Liver (tissue), 9 donors: Measurements from ENCODE around the gene CTNNAL1. TPM values are rescaled to one million over a fixed set of nuclear protein-coding genes. Genes with fewer than 3 reads are reported as not detected.
"Not testable (repeated sequence)": the region's sequence is repeated elsewhere in the genome, so short reads cannot be mapped to it uniquely, and the experiment has no call there.

Experiments used
- DNase-seq: peaks from one replicate; pipeline ENCODE4 v3.0.0-alpha.2; 2017; ENCODE audit warnings: low spot score
- H3K27ac ChIP-seq, 2 donors: one replicate each; pipeline ENCODE4 v1.7.0; 2013; ENCODE audit warnings: inconsistent platforms in 2 of 2, low read length in 2 of 2, control low read depth in 1 of 2, low read depth in 1 of 2, mild to moderate bottlenecking in 1 of 2
- H3K27me3 ChIP-seq, 4 donors: one replicate each; pipeline versions ENCODE4 v1.6.1 to v1.7.0; 2013; ENCODE audit warnings: low read length in 3 of 4, inconsistent platforms in 1 of 4, mild to moderate bottlenecking in 1 of 4, moderate library complexity in 1 of 4; ENCODE audit not compliant: control insufficient read depth in 4 of 4, insufficient read depth in 4 of 4
- H3K36me3 ChIP-seq, 4 donors: one replicate each; pipeline versions ENCODE4 v1.6.1 to v1.7.0; 2013; ENCODE audit warnings: low read length in 3 of 4, mild to moderate bottlenecking in 3 of 4, low read depth in 1 of 4, moderate library complexity in 1 of 4; ENCODE audit not compliant: control insufficient read depth in 4 of 4, insufficient read depth in 3 of 4
- H3K4me1 ChIP-seq, 4 donors: one replicate each; pipeline versions ENCODE4 v1.6.1 to v1.7.0; 2013; ENCODE audit warnings: low read length in 3 of 4, mild to moderate bottlenecking in 3 of 4, moderate library complexity in 1 of 4; ENCODE audit not compliant: control insufficient read depth in 4 of 4, insufficient read depth in 4 of 4
- H3K4me3 ChIP-seq, 3 donors: one replicate each; pipeline versions ENCODE4 v1.6.1 to v1.7.0; 2013; ENCODE audit warnings: low read length in 3 of 3, control low read depth in 1 of 3, low read depth in 1 of 3, mild to moderate bottlenecking in 1 of 3
- H3K9ac ChIP-seq, 2 donors: one replicate each; pipeline ENCODE4 v1.7.0; 2013; ENCODE audit warnings: low read length in 2 of 2, mild to moderate bottlenecking in 2 of 2, moderate library complexity in 2 of 2, control low read depth in 1 of 2, low read depth in 1 of 2
- H3K9me3 ChIP-seq, 4 donors: one replicate each; pipeline versions ENCODE4 v1.6.1 to v1.7.0; 2013; ENCODE audit warnings: low read length in 3 of 4; ENCODE audit not compliant: control insufficient read depth in 4 of 4
- ATF3 ChIP-seq: IDR thresholded peaks from 2 replicates; pipeline ENCODE4 v1.6.1; 2016; ENCODE audit warnings: antibody characterized with exemption
- EGR1 ChIP-seq, 2 donors: IDR thresholded peaks; 2 replicates each; pipeline ENCODE4 v1.6.1; 2016 to 2018; ENCODE audit warnings: antibody characterized with exemption in 2 of 2, low read depth in 2 of 2
- FOXA1 ChIP-seq: IDR thresholded peaks from 2 replicates; pipeline ENCODE4 v1.6.1; 2016; ENCODE audit warnings: antibody characterized with exemption
- FOXA2 ChIP-seq: IDR thresholded peaks from 2 replicates; pipeline ENCODE4 v1.6.1; 2016; ENCODE audit warnings: antibody characterized with exemption
- GABPA ChIP-seq, 2 donors: IDR thresholded peaks in 1 of 2; conservative IDR thresholded peaks in 1 of 2; 2 replicates each; pipeline ENCODE4 v1.6.1; 2016; ENCODE audit warnings: antibody characterized with exemption in 2 of 2, mild to moderate bottlenecking in 1 of 2, moderate library complexity in 1 of 2
- HNF4A ChIP-seq, 2 donors: conservative IDR thresholded peaks; 2 replicates each; pipeline ENCODE4 v1.6.1; 2016; ENCODE audit warnings: antibody characterized with exemption in 2 of 2, mild to moderate bottlenecking in 2 of 2
- HNF4G ChIP-seq: IDR thresholded peaks from 2 replicates; pipeline ENCODE4 v1.6.1; 2016; ENCODE audit warnings: antibody characterized with exemption
- JUND ChIP-seq, 2 donors: IDR thresholded peaks; 2 replicates each; pipeline ENCODE4 v1.6.1; 2016; ENCODE audit warnings: antibody characterized with exemption in 2 of 2
- NR2F2 ChIP-seq: IDR thresholded peaks from 2 replicates; pipeline ENCODE4 v1.6.1; 2016; ENCODE audit warnings: antibody characterized with exemption
- RAD21 ChIP-seq, 2 donors: IDR thresholded peaks; 2 replicates each; pipeline ENCODE4 v1.6.1; 2016; ENCODE audit warnings: antibody characterized with exemption in 2 of 2, mild to moderate bottlenecking in 2 of 2
- REST ChIP-seq: IDR thresholded peaks from 2 replicates; pipeline ENCODE4 v1.6.1; 2016; ENCODE audit warnings: antibody characterized with exemption, mild to moderate bottlenecking
- RXRA ChIP-seq, 2 donors: IDR thresholded peaks; 2 replicates each; pipeline ENCODE4 v1.6.1; 2017 to 2018; ENCODE audit warnings: antibody characterized with exemption in 2 of 2, mild to moderate bottlenecking in 1 of 2
- TAF1 ChIP-seq: conservative IDR thresholded peaks from 2 replicates; pipeline ENCODE4 v1.6.1; 2016; ENCODE audit warnings: antibody characterized with exemption, mild to moderate bottlenecking
- YY1 ChIP-seq: IDR thresholded peaks from 2 replicates; pipeline ENCODE4 v1.6.1; 2016; ENCODE audit warnings: antibody characterized with exemption, mild to moderate bottlenecking
- ZBTB33 ChIP-seq: IDR thresholded peaks from 2 replicates; pipeline ENCODE4 v1.6.1; 2016; ENCODE audit warnings: antibody characterized with exemption
- WGBS: extraction: QIAGEN DNeasy Blood & Tissue Kit; methylation state at CpG from one replicate; pipeline ENCODE4 v1.1.7; 2013; 5-methylcytosine and 5-hydroxymethylcytosine counted together
- polyA plus RNA-seq, 2 donors: library from polyadenylated mRNA; stranded (reverse) in 1 of 2; unstranded in 1 of 2; fragments of 200-250 nt in 1 of 2; fragments of >200 nt in 1 of 2; fragmentation: Nextera tagmentation in 1 of 2; extraction: Ambion mirVana in 1 of 2; gene quantifications; one replicate each; pipeline versions ENCODE4 v1.2.1 to v1.2.3, GENCODE V29; 2013 to 2015
- total RNA-seq, 2 donors: library from RNA; depleted of rRNA; stranded (reverse); fragments of >200 nt; gene quantifications; one replicate each; pipeline ENCODE4 v1.2.3, GENCODE V29; 2014
- TF ChIP-seq, protein P1 (sequence below): IDR thresholded peaks from 2 replicates; pipeline ENCODE4 v1.6.1; 2016; ENCODE audit warnings: antibody characterized with exemption
- TF ChIP-seq, protein P2 (sequence below): fragments of 150-350 bp; IDR thresholded peaks from 2 replicates; pipeline ENCODE4 v1.5.1; 2017; ENCODE audit warnings: improper control_type of control experiment, low read depth, low read length; ENCODE audit not compliant: missing input control
- donor health status: healthy.
- donor health status: healthy.
- donor health status: healthy.
- donor health status: healthy.
- donor health status: healthy.

Gene CTNNAL1
- total and polyA plus RNA-seq, 4 donors: 10.5 to 31.5 (median 18.6) TPM

DNA sequence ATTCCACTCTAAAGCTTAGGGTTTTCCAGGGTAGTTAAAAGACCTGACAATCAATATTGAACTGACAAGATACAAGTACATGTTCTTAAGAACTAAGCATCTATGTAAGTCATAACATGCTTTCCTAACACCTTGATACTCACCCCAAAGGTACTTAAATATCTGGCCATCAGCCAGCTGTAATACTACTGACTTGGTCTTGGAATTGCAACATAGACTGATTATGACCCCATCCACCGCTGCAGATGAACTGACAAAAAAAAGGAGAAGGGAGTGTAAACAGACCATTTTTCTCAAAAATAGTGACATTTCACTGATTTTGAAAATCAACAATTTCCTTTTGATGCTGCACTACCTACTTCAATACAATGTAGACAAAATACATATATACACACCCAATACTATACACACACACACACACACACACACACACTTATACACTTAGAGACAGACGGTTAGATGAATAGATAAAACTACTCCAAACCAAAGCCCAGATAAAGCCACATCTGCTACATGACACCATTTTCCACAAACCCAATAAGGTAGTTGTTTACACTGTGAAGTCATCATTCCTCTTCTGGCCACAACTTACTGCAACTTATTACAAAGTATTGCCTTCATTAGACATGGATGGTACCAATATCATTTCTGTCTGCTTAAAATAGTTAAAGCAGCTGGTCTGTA, 109.7 kb downstream of the CTNNAL1 start:
- no peak for TF ChIP-seq GABPA (IDR thresholded peaks at IDR 0.05 in 1 of 2, conservative IDR thresholded peaks at IDR 0.05 in 1 of 2)
- TF ChIP-seq TAF1: no peak
- TF ChIP-seq NR2F2: no peak
- TF ChIP-seq, protein P1, sequence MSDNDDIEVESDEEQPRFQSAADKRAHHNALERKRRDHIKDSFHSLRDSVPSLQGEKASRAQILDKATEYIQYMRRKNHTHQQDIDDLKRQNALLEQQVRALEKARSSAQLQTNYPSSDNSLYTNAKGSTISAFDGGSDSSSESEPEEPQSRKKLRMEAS: no peak
- TF ChIP-seq ATF3: no peak
- no peak for TF ChIP-seq HNF4A (conservative IDR thresholded peaks at IDR 0.05)
- H3K4me3 ChIP-seq: no peak overlapping the region
- H3K4me1 ChIP-seq: peaks cover 0 to 7% (median 0%) of the 10 kb centered on the region in 4 donors
- WGBS: 86% methylated on average over 2 of the region's 2 CpGs
- no peak for DNase-seq
- no peak overlapping the region for H3K27ac ChIP-seq
- H3K36me3 ChIP-seq: peaks cover 3 to 60% (median 40%) of the 10 kb centered on the region in 4 donors
- no peaks in the 10 kb centered on the region for H3K27me3 ChIP-seq
- no peaks in the 10 kb centered on the region for H3K9me3 ChIP-seq
- no peak overlapping the region for H3K9ac ChIP-seq

- H3K27ac ChIP-seq: no peak overlapping the region
- H3K4me1 ChIP-seq: peaks cover 0 to 16% (median 4%) of the 10 kb centered on the region in 4 donors
- peaks cover 3 to 50% (median 37%) of the 10 kb centered on the region in 4 donors for H3K36me3 ChIP-seq
- no peaks in the 10 kb centered on the region for H3K9me3 ChIP-seq
- H3K9ac ChIP-seq: no peak overlapping the region
- 98% methylated on average over 5 of the region's 5 CpGs for WGBS
- H3K27me3 ChIP-seq: no peaks in the 10 kb centered on the region
- TF ChIP-seq RAD21 (IDR thresholded peaks at IDR 0.05): no peak
- no peak for TF ChIP-seq GABPA (IDR thresholded peaks at IDR 0.05 in 1 of 2, conservative IDR thresholded peaks at IDR 0.05 in 1 of 2)
- TF ChIP-seq HNF4G: no peak
- no peak for TF ChIP-seq EGR1 (IDR thresholded peaks at IDR 0.05; ENCODE audit: low read depth in 2 of 2)
- no peak for TF ChIP-seq REST
- no peak for TF ChIP-seq ATF3
- TF ChIP-seq, protein P2, sequence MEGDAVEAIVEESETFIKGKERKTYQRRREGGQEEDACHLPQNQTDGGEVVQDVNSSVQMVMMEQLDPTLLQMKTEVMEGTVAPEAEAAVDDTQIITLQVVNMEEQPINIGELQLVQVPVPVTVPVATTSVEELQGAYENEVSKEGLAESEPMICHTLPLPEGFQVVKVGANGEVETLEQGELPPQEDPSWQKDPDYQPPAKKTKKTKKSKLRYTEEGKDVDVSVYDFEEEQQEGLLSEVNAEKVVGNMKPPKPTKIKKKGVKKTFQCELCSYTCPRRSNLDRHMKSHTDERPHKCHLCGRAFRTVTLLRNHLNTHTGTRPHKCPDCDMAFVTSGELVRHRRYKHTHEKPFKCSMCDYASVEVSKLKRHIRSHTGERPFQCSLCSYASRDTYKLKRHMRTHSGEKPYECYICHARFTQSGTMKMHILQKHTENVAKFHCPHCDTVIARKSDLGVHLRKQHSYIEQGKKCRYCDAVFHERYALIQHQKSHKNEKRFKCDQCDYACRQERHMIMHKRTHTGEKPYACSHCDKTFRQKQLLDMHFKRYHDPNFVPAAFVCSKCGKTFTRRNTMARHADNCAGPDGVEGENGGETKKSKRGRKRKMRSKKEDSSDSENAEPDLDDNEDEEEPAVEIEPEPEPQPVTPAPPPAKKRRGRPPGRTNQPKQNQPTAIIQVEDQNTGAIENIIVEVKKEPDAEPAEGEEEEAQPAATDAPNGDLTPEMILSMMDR: no peak
- TF ChIP-seq, protein P1: no peak
- no peak for TF ChIP-seq NR2F2
- TF ChIP-seq RXRA (IDR thresholded peaks at IDR 0.05): no peak
- no peak for TF ChIP-seq TAF1
- TF ChIP-seq ZBTB33: no peak
- TF ChIP-seq FOXA2: no peak
- TF ChIP-seq JUND (IDR thresholded peaks at IDR 0.05): no peak
- TF ChIP-seq YY1: no peak
- TF ChIP-seq FOXA1: no peak
- TF ChIP-seq HNF4A (conservative IDR thresholded peaks at IDR 0.05): no peak
- H3K4me3 ChIP-seq: no peak overlapping the region
- no peak for DNase-seq
Measured at GRCh38 chr9:108900176-108900575, 113.1 kb downstream of the CTNNAL1 start.

GRCh38 chr9:108899023-108899695, 114.1 kb downstream of the CTNNAL1 start:
- H3K9me3 ChIP-seq, H3K27me3 ChIP-seq, H3K9ac ChIP-seq, H3K4me3 ChIP-seq, H3K27ac ChIP-seq, DNase-seq: not testable (repeated sequence)
- Histone ChIP-seq H3K36me3 (peaks cover 3 to 46% (median 36%) of the 10 kb centered on the region in 4 donors), H3K4me1 (peaks cover 0 to 24% (median 13%) of the 10 kb centered on the region in 4 donors)
- WGBS: 90% methylated on average over 8 of the region's 8 CpGs
